Stimulated activated naive CD8-positive, alpha-beta T cell treated with anti-CD3 and anti-CD28 coated beads, Interleukin-15, amount 100 ng/mL, for 72 hours (primary cell): ENCODE measurements around the gene SLC2A2.
A peak's percentile ranks its signal among the peaks of the same experiment; 100 is the strongest.
"Not testable (repeated sequence)": the region's sequence is repeated elsewhere in the genome, so short reads cannot be mapped to it uniquely, and the experiment has no call there.

Experiments used
- ATAC-seq: fragments of 150-1000 bp; cut with Tn5 transposase; 2 replicates; pipeline ENCODE4 v1.10.0; 2021; ENCODE audit warnings: mild to moderate bottlenecking, moderate library complexity
- DNase-seq, 2 donors: peaks; one replicate each; pipeline ENCODE4 v3.0.0; 2021 to 2022
- H3K27ac Mint-ChIP-seq, 2 donors: one replicate each; pipeline ENCODE4 v1.8.0; 2022; ENCODE audit warnings: mild to moderate bottlenecking in 2 of 2, mixed read lengths in 2 of 2, moderate library complexity in 2 of 2
- H3K27me3 Mint-ChIP-seq: one replicate; pipeline ENCODE4 v1.8.0; 2022; ENCODE audit warnings: mixed read lengths
- H3K4me1 Mint-ChIP-seq: one replicate; pipeline ENCODE4 v1.8.0; 2022; ENCODE audit warnings: mild to moderate bottlenecking, mixed read lengths
- H3K4me3 Mint-ChIP-seq, 2 donors: one replicate each; pipeline ENCODE4 v1.8.0; 2022; ENCODE audit warnings: mild to moderate bottlenecking in 2 of 2, mixed read lengths in 2 of 2, moderate library complexity in 1 of 2
- H3K9me3 Mint-ChIP-seq, 2 donors: one replicate each; pipeline ENCODE4 v1.8.0; 2022; ENCODE audit warnings: mixed read lengths in 2 of 2

The SLC2A2 gene

DNA sequence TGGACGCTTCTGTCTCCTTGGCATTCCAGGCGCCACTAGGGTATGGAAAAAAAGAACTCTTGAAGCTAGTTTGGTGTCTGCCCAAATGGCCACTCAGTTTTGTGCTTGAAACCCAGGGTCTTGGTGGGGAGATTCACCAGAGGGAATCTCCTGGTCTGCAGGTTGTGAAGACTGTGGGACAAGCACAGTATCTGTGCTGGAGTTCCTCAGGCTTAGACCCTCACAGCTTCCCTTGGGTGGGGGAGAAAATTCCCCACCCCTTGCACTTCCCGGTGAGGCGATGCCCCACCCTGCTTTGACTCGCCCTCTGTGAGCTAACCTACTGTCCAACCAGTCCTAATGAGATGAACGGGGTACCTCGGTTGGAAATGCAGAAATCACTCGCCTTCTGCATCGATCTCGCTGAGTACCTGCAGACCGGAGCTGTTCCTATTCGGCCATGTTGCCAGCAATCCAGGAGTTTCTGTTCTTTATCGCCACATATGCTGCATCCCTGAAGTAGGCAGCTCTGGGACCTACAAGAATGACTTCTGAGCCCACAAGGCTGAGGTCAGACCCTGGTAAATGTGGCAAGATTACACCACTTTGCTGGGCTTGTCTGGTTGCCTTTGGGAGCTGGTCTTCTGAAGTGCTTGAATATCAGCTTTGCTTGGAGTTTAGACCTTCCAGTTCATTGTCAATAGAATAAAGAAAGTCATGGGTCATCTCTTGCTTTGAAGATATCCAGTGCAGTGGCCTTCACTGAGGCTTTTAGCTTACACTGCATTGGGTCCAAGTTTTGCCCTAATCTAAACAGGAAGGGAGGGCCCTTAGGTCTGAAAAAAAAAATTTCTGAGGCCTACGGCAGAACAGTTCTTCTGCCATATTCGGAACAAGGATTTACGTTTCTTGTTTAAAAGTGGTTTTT, 51.0 kb downstream of the SLC2A2 start:
- Mint-ChIP-seq H3K4me1 (no peaks in the 10 kb centered on the region), H3K27ac (no peak overlapping the region), H3K4me3 (no peak overlapping the region), H3K9me3 (peaks cover 0 to 5% of the 10 kb centered on the region in 2 donors), H3K27me3 (peaks cover 50% of the 10 kb centered on the region)
- ATAC-seq: no peak
- no peak for DNase-seq

GRCh38 chr3:170974872-170975271, 51.6 kb downstream of the SLC2A2 start:
- Mint-ChIP-seq H3K4me3 (no peak overlapping the region), H3K9me3 (peaks cover 0 to 12% of the 10 kb centered on the region in 2 donors), H3K4me1 (no peaks in the 10 kb centered on the region), H3K27ac (no peak overlapping the region), H3K27me3 (peaks cover 53% of the 10 kb centered on the region)
- ATAC-seq (no peak), DNase-seq (no peak)

- not testable (repeated sequence) for H3K4me3 Mint-ChIP-seq, H3K4me1 Mint-ChIP-seq, H3K27ac Mint-ChIP-seq, ATAC-seq, DNase-seq
- Mint-ChIP-seq H3K9me3 (peaks cover 0 to 13% of the 10 kb centered on the region in 2 donors), H3K27me3 (peaks cover 53% of the 10 kb centered on the region)
Observed at GRCh38 chr3:170972917-170973316, 53.6 kb downstream of the SLC2A2 start.

DNA sequence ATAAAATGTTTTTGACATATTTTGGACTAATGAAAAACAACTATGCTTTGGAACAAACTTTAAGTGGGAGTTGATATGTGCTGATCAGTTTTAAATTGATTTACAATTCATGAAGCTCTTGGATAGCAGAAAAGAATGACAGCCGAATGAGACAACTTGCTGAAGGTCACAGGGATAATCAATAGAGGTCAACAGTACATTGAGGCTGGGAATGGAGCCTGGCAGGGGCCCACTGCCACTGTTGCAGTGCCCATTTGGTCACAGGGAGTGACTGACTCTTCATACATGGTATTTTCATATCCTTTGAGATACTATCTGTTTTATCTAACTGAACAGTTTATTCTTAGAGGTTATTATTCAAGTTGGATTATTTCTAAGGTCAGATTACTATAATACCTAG, 59.4 kb downstream of the SLC2A2 start:
- no peaks in the 10 kb centered on the region for H3K4me1 Mint-ChIP-seq
- no peak for DNase-seq

GRCh38 chr3:170966495-170966894, 60.0 kb downstream of the SLC2A2 start:
- no peak overlapping the region for H3K27ac Mint-ChIP-seq
- no peak overlapping the region for H3K4me3 Mint-ChIP-seq
- DNase-seq (no peak), ATAC-seq (no peak)
- H3K9me3 Mint-ChIP-seq: peaks cover 0 to 13% of the 10 kb centered on the region in 2 donors
- H3K27me3 Mint-ChIP-seq: peaks cover 13% of the 10 kb centered on the region
- H3K4me1 Mint-ChIP-seq: no peaks in the 10 kb centered on the region

More for the DNA sequence above, 59.4 kb downstream of the SLC2A2 start:
- Mint-ChIP-seq H3K4me3 (no peak overlapping the region), H3K27me3 (peaks cover 17% of the 10 kb centered on the region), H3K9me3 (peaks cover 0 to 13% of the 10 kb centered on the region in 2 donors), H3K27ac (no peak overlapping the region)
- no peak for ATAC-seq

- Mint-ChIP-seq H3K4me1 (no peaks in the 10 kb centered on the region), H3K4me3 (no peak overlapping the region), H3K27ac (no peak overlapping the region), H3K9me3 (no peaks in the 10 kb centered on the region), H3K27me3 (peaks cover 11% of the 10 kb centered on the region)
- DNase-seq: no peak
- ATAC-seq: no peak
Observed at GRCh38 chr3:170962411-170962810, 64.1 kb downstream of the SLC2A2 start.

DNA sequence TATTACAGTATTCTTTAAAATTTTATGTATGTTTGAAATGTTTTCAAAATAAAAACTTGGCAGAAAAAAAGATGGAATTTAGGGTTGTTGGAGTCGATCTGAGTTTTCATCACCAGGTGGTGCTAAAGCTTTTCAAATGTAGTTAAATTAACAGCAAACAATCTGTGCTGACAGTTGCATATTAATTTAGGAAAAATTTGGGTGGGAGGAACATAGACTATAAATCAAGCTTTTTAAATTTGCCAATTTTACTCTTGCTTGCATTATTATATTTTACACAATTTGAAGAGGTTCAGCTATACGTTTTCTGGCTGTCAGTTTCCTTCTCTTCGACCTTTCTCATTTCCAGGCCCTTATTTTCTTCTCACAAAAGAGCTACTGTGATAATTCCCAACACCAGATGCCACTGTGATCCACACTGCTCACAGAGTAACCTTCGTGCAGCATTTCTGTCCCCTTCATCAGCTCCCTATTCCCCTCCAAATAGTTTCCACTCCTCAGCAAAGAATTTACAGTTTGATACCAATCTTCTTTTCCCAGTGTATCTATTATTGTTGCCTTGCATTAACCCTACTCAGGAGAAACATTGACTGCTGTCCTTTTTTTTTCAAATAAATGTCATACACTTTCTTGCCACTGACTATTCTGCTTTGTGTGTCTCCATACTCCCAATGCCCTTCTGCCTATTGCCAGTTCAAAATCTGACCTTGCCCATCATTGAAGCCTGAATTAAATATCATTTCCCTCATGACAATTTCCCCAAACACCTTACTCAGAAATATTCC, 64.7 kb downstream of the SLC2A2 start:
- Mint-ChIP-seq H3K27me3 (peaks cover 11% of the 10 kb centered on the region), H3K4me1 (no peaks in the 10 kb centered on the region), H3K4me3 (no peak overlapping the region), H3K27ac (peak overlapping the region in 1 of 2 donors; percentile 60), H3K9me3 (no peaks in the 10 kb centered on the region)
- ATAC-seq: no peak
- no peak for DNase-seq

- no peaks in the 10 kb centered on the region for H3K4me1 Mint-ChIP-seq
- peaks cover 11% of the 10 kb centered on the region for H3K27me3 Mint-ChIP-seq
- no peak overlapping the region for H3K27ac Mint-ChIP-seq
- no peaks in the 10 kb centered on the region for H3K9me3 Mint-ChIP-seq
- no peak for ATAC-seq
- DNase-seq: no peak
- H3K4me3 Mint-ChIP-seq: no peak overlapping the region
Observed at GRCh38 chr3:170959457-170959856, 67.1 kb downstream of the SLC2A2 start.

GRCh38 chr3:170956647-170957046, 69.9 kb downstream of the SLC2A2 start:
- H3K4me3 Mint-ChIP-seq: no peak overlapping the region
- ATAC-seq (no peak), DNase-seq (no peak)
- no peak overlapping the region for H3K27ac Mint-ChIP-seq
- no peaks in the 10 kb centered on the region for H3K9me3 Mint-ChIP-seq
- peaks cover 11% of the 10 kb centered on the region for H3K27me3 Mint-ChIP-seq
- H3K4me1 Mint-ChIP-seq: no peaks in the 10 kb centered on the region

DNA sequence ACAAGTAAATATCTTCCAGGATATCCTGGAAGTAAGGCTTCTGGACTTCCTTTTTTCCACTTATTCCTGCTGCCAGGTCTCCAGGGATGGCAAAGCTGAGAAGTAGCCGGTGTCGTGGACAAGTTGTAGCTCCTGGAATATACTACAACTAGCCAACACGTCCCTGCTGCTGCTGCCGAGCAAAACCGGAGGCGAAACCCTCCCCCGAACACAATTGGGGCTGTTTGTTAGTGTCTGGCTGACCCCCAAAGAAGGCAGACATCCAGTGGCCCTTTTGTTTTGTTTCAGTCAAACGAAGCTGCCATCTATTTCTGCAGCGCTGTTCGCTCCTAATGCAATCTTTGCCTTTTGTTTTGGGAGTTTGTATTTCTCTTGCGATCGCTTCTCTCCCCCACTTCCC, 72.8 kb downstream of the SLC2A2 start:
- Mint-ChIP-seq H3K4me3 (no peak overlapping the region), H3K9me3 (no peaks in the 10 kb centered on the region)

DNA sequence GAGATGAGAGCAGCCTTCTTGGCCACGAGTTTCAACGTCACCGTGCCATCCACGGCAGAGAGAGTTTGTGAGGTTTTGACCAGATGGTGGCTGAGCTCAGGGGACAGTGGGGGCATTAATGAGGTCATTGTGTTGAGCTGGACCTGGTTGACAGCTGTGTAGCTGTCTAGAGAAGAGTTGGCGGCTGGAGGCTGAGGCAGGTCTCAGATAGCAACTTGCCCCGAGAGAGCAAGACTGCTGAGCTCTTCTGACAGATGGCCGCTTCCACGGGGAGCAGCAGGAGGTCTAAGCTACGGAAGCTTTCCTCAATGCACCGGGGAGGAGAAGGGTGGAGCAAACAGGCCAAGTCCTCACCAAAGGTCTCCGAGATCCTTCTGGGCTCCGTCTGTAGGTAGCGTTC, 73.3 kb downstream of the SLC2A2 start:
- Mint-ChIP-seq H3K4me1 (no peaks in the 10 kb centered on the region), H3K9me3 (no peaks in the 10 kb centered on the region), H3K4me3 (no peak overlapping the region), H3K27ac (no peak overlapping the region), H3K27me3 (peaks cover 13% of the 10 kb centered on the region)
- DNase-seq: no peak
- no peak for ATAC-seq

More for the DNA sequence above, 72.8 kb downstream of the SLC2A2 start:
- peaks cover 18% of the 10 kb centered on the region for H3K27me3 Mint-ChIP-seq
- no peak overlapping the region for H3K27ac Mint-ChIP-seq
- DNase-seq: no peak
- no peaks in the 10 kb centered on the region for H3K4me1 Mint-ChIP-seq
- no peak for ATAC-seq

DNA sequence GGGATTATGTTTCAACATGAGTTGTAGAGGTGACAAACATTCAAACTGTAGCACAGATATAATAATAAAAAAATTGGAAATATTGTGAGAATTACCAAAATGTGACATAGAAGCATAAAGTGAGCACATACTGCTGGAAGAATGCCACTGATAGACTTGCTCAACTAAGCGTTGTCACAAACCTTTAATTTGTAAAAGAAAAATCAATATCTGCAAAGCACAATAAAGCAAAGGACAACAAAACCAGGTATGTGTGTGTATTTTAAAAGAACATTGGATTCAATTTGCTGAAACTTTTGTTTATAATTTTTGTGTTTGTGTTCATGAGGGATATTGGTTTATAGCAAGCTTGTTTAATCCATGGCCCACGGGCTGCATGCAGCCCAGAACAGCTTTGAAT, 77.3 kb downstream of the SLC2A2 start:
- ATAC-seq (no peak), DNase-seq (no peak)
- no peak overlapping the region for H3K27ac Mint-ChIP-seq
- no peaks in the 10 kb centered on the region for H3K4me1 Mint-ChIP-seq
- no peaks in the 10 kb centered on the region for H3K9me3 Mint-ChIP-seq
- peaks cover 32% of the 10 kb centered on the region for H3K27me3 Mint-ChIP-seq
- no peak overlapping the region for H3K4me3 Mint-ChIP-seq

- H3K9me3 Mint-ChIP-seq: no peaks in the 10 kb centered on the region
- no peak overlapping the region for H3K27ac Mint-ChIP-seq
- peaks cover 35% of the 10 kb centered on the region for H3K27me3 Mint-ChIP-seq
- H3K4me1 Mint-ChIP-seq: no peaks in the 10 kb centered on the region
- no peak overlapping the region for H3K4me3 Mint-ChIP-seq
- peak; percentile 31 for ATAC-seq
- DNase-seq: no peak
Observed at GRCh38 chr3:170947018-170947769, 79.3 kb downstream of the SLC2A2 start.
